OCI-M2 (cell line): ENCODE measurements around the gene AFMID.

ENCODE experiments used
- DNase-seq: peaks from one replicate; lab custom pipeline; 2025; ENCODE audit not compliant: unreplicated experiment; lab: John Stamatoyannopoulos, UW

The AFMID gene

GRCh38 chr17:78236362-78237127, 49.4 kb downstream of the AFMID start:
- no peak for DNase-seq

GRCh38 chr17:78237401-78238012, 50.3 kb downstream of the AFMID start:
- no peak for DNase-seq

GRCh38 chr17:78238823-78239488, 51.8 kb downstream of the AFMID start:
- no peak for DNase-seq

GRCh38 chr17:78239489-78239931, 52.3 kb downstream of the AFMID start:
- DNase-seq, result no peak

- DNase-seq, result no peak
Measured at GRCh38 chr17:78240012-78240655, 53.0 kb downstream of the AFMID start.

GRCh38 chr17:78240839-78241238, 53.7 kb downstream of the AFMID start:
- DNase-seq, result no peak

GRCh38 chr17:78241277-78242023, 54.3 kb downstream of the AFMID start:
- no peak for DNase-seq

GRCh38 chr17:78242024-78242742, 55.0 kb downstream of the AFMID start:
- DNase-seq, result no peak

- DNase-seq, result no peak
Measured at GRCh38 chr17:78247304-78247703, 60.1 kb downstream of the AFMID start.

- DNase-seq, result no peak
Measured at GRCh38 chr17:78248051-78248914, 61.1 kb downstream of the AFMID start.

- no peak for DNase-seq
Measured at GRCh38 chr17:78249074-78249817, 62.1 kb downstream of the AFMID start.

GRCh38 chr17:78249818-78250806, 63.0 kb downstream of the AFMID start:
- no peak for DNase-seq

GRCh38 chr17:78250891-78251772, 64.0 kb downstream of the AFMID start:
- peak; percentile 32 for DNase-seq

GRCh38 chr17:78251773-78252103, 64.6 kb downstream of the AFMID start:
- DNase-seq, result no peak

- DNase-seq, result no peak
Measured at GRCh38 chr17:78252111-78252634, 65.0 kb downstream of the AFMID start.
